D721Med (cell line): ENCODE data around the gene PREX1.

Experiments
- DNase-seq: peaks from one replicate; pipeline ENCODE4 v3.0.0; 2011; ENCODE audit warnings: low spot score; ENCODE audit not compliant: insufficient read length
- FAIRE-seq: peaks from 2 replicates; lab custom pipeline; 2011; peaks lifted over from hg19 to GRCh38; lab: Jason Lieb, UNC
- CTCF ChIP-seq: IDR thresholded peaks from 2 replicates; pipeline ENCODE4 v1.5.1; 2012; ENCODE audit warnings: mild to moderate bottlenecking, control low read depth; ENCODE audit not compliant: insufficient read depth; ENCODE audit errors: missing control alignments

Gene PREX1

GRCh38 chr20:48639899-48640298, 187.9 kb downstream of the PREX1 start:
- FAIRE-seq = no peak
- no peak for TF ChIP-seq CTCF
- no peak for DNase-seq

DNA sequence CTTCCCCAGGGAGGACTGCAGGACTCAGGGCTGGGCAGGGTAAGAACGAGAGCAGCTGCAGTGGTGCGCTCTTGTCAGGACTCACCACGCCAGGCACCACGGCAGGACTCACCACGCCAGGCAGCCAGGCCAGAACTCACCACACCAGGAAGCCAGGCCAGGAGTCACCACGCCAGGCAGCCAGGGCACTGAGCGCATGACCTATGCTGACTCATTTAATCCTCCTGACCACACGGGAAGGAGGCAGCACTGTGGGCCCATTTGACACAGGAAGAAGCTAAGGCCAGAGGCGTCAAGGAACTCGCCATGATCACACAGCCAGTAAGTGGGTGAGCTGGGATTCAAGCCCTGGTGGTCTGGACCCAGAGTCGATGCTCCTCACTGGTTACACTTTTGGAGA, 189.3 kb downstream of the PREX1 start:
- no peak for DNase-seq
- FAIRE-seq = no peak
- no peak for TF ChIP-seq CTCF

GRCh38 chr20:48637461-48637860, 190.3 kb downstream of the PREX1 start:
- no peak for FAIRE-seq
- DNase-seq = no peak
- TF ChIP-seq CTCF = no peak

DNA sequence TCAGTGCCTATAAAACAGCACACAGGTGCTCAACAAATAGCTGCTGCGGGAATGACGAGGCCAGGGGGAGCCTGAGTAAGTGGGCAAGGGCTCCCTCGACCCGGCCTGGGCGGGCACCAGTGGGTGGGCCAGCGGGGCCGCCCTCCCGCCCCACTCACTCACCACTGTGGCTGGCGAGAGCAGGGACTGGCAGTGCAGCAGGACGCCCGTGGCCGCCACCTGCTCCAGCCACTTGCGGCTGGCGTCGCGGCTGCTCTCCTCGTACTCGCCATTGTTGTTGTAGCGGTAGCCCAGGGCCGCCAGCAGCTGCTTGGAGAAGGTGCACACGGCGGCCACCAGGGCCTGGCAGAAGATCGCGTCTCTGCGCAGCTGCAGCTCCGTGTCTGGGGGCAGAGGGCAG, 191.5 kb downstream of the PREX1 start:
- no peak for TF ChIP-seq CTCF
- no peak for FAIRE-seq
- DNase-seq = no peak

DNA sequence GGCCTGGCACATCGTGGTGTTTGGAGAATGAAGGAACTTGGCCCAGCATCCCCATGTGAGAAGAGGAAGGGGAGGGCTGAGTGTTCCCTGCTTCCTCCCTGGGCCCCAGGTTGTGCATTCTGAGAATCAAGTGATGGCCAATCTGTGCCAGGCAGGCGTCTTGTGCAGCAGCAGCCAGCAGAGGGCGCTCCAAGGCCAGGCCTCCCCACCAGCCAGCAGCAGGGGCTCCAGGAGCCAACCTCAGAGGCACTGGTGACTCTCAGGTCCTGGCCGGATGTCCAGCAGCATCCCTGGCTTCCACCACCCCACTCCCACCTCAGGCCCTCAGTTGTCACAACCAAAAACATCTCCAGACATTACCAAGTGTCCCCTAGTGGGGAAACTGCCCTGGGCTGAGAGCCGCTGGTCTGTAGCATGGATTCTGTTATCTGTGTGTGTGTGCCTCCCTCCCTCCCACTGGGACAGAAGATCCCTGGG, 192.0 kb downstream of the PREX1 start:
- DNase-seq (peak; percentile 73), FAIRE-seq (no peak)
- peak; percentile 85 for TF ChIP-seq CTCF

- DNase-seq (no peak), FAIRE-seq (no peak)
- no peak for TF ChIP-seq CTCF
Measured at GRCh38 chr20:48635361-48635760, 192.4 kb downstream of the PREX1 start.

- TF ChIP-seq CTCF = no peak
- no peak for DNase-seq
- FAIRE-seq = no peak
Measured at GRCh38 chr20:48634641-48635040, 193.2 kb downstream of the PREX1 start.
